GM12891 (cell line): ENCODE data around the gene TTC28.

ENCODE experiments used
- POLR2AphosphoS5 ChIP-seq: IDR thresholded peaks from 2 replicates; pipeline ENCODE4 v1.6.1; 2011; ENCODE audit warnings: low read depth, low read length, control low read depth
- POU2F2 ChIP-seq: IDR thresholded peaks from 2 replicates; pipeline ENCODE4 v1.6.1; 2011; ENCODE audit warnings: low read depth, mild to moderate bottlenecking, control low read depth, low read length, moderate library complexity
- SPI1 ChIP-seq: IDR thresholded peaks from 2 replicates; pipeline ENCODE4 v1.6.1; 2011; ENCODE audit warnings: low read depth, low read length, control low read depth

DNA sequence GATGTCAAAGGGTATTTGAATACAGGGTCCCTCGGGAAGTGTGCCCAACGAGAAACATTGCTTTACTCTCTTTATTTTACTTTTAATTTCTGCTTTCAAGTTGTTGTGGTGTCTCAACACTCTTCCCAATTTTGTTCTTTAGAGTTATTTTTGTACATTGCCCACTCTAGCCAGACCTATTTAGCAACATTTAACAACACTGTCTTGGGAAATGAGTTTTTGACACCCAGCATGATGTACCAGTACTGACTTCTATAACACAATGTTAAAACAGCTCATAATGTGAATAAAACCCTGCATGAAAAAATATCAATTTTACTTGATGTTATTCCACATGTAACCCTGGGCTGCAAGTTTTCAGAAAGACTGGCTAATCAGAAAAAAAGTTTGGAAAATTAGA, 410.4 kb downstream of the TTC28 start:
- TF ChIP-seq POLR2AphosphoS5 (no peak), POU2F2 (no peak), SPI1 (no peak)
